ENCODE measurements around the gene BDNF. TPM values are rescaled to one million over a fixed set of nuclear protein-coding genes. Genes with fewer than 3 reads are reported as not detected.
A peak's percentile ranks its signal among the peaks of the same experiment; 100 is the strongest.

BDNF gene
- total RNA-seq, 1 experiment from 2014 or later, result 4.8 TPM

- TF ChIP-seq ZBTB43 (CRISPR knock-in tag; IDR thresholded peaks at IDR 0.05), result no peak
- TF ChIP-seq, protein P1, sequence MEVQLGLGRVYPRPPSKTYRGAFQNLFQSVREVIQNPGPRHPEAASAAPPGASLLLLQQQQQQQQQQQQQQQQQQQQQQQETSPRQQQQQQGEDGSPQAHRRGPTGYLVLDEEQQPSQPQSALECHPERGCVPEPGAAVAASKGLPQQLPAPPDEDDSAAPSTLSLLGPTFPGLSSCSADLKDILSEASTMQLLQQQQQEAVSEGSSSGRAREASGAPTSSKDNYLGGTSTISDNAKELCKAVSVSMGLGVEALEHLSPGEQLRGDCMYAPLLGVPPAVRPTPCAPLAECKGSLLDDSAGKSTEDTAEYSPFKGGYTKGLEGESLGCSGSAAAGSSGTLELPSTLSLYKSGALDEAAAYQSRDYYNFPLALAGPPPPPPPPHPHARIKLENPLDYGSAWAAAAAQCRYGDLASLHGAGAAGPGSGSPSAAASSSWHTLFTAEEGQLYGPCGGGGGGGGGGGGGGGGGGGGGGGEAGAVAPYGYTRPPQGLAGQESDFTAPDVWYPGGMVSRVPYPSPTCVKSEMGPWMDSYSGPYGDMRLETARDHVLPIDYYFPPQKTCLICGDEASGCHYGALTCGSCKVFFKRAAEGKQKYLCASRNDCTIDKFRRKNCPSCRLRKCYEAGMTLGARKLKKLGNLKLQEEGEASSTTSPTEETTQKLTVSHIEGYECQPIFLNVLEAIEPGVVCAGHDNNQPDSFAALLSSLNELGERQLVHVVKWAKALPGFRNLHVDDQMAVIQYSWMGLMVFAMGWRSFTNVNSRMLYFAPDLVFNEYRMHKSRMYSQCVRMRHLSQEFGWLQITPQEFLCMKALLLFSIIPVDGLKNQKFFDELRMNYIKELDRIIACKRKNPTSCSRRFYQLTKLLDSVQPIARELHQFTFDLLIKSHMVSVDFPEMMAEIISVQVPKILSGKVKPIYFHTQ (CRISPR knock-in tag; IDR thresholded peaks at IDR 0.05), result peak; percentile 80; the same call in 1 of the 2 replicates
- no peak for TF ChIP-seq ZNF532 (CRISPR knock-in tag; IDR thresholded peaks at IDR 0.05; ENCODE audit: borderline replicate concordance)
- peak; percentile 90 for TF ChIP-seq ZNF671 (CRISPR knock-in tag; IDR thresholded peaks at IDR 0.05)
- TF ChIP-seq, protein P2, sequence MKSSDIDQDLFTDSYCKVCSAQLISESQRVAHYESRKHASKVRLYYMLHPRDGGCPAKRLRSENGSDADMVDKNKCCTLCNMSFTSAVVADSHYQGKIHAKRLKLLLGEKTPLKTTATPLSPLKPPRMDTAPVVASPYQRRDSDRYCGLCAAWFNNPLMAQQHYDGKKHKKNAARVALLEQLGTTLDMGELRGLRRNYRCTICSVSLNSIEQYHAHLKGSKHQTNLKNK (CRISPR knock-in tag; IDR thresholded peaks at IDR 0.05), result peak; percentile 90
- TF ChIP-seq TEAD4 (CRISPR knock-in tag; IDR thresholded peaks at IDR 0.05), result no peak
- TF ChIP-seq ATF1 (CRISPR knock-in tag; IDR thresholded peaks at IDR 0.05), result no peak
- TF ChIP-seq, protein P3, sequence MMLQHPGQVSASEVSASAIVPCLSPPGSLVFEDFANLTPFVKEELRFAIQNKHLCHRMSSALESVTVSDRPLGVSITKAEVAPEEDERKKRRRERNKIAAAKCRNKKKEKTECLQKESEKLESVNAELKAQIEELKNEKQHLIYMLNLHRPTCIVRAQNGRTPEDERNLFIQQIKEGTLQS (CRISPR knock-in tag; conservative IDR thresholded peaks at IDR 0.05), result no peak
- no peak for TF ChIP-seq ZNF396 (CRISPR knock-in tag; IDR thresholded peaks at IDR 0.05; ENCODE audit: borderline replicate concordance)
- TF ChIP-seq GTF2I (CRISPR knock-in tag; conservative IDR thresholded peaks at IDR 0.05), result no peak
- peak; percentile 79 for TF ChIP-seq NFATC4 (CRISPR knock-in tag; IDR thresholded peaks at IDR 0.05)
- no peak for TF ChIP-seq ZNF121 (CRISPR knock-in tag; IDR thresholded peaks at IDR 0.05)
- TF ChIP-seq, protein P4, sequence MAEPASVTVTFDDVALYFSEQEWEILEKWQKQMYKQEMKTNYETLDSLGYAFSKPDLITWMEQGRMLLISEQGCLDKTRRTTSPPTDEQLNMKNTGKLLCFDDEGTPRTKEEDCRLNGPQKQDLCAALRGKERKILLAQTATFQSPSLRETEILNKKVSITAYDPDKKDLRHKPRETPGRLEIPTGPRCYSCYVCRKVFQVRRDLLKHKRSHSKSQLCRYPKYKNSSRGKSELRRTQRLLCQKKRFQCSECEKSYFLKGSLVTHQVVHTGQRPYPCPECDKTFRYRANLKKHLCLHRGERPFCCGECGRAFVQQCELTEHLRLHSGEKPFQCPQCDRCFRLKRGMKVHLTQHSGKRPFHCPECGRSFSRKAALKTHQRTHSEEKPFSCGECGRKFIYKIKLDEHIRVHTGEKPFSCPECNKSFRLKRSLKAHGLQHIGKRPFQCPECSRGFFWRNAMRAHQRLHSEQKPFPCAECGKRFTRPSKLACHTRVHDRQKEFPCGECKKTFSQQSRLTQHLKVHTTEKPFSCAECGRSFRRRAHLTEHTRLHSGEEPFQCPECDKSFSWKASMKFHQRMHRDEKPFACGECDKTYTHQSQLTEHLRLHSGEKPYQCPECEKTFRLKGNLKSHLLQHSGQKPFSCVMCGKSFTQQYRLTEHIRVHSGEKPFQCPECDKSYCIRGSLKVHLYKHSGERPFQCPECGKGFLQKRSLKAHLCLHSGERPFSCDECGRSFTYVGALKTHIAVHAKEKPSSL (CRISPR knock-in tag; conservative IDR thresholded peaks at IDR 0.05), result peak; percentile 46; the same call in 1 of the 2 replicates
- ChIA-PET CTCF (interaction anchor here (1.1 kb wide), 1 partner anchor 88 kb away, joined by 3 read pairs; no protein-coding TSS in a partner anchor), POLR2A (interaction anchor here (1.0 kb wide), 1 partner anchor 17 kb away, joined by 3 read pairs; no protein-coding TSS in a partner anchor)
- H3K4me1 Mint-ChIP-seq, result peaks cover 13% of the 10 kb centered on the region
- H3K36me3 Mint-ChIP-seq, result peaks cover 6% of the 10 kb centered on the region; the same call in 1 of the 2 replicates
- no peaks in the 10 kb centered on the region for H3K9me3 Mint-ChIP-seq
- H3K4me3 Mint-ChIP-seq, result no peak overlapping the region
- ATAC-seq, result no peak
- peaks cover 60% of the 10 kb centered on the region for H3K27me3 Mint-ChIP-seq (ENCODE audit: low read depth)
- H3K27ac Mint-ChIP-seq, result no peak overlapping the region
- DNase-seq (ENCODE audit: low spot score), result no peak
Measured at GRCh38 chr11:27610946-27611345, 89.3 kb downstream of the BDNF start.

GRCh38 chr11:27610280-27610679 lies 90.0 kb downstream of the BDNF start:
- no peak for TF ChIP-seq ZNF281 (CRISPR knock-in tag; IDR thresholded peaks at IDR 0.05)
- TF ChIP-seq, protein P4 (CRISPR knock-in tag; conservative IDR thresholded peaks at IDR 0.05), result peak; percentile 62
- no peaks in the 10 kb centered on the region for H3K9me3 Mint-ChIP-seq
- ATAC-seq (peak; percentile 68), DNase-seq (ENCODE audit: low spot score) (no peak)
- ChIA-PET CTCF (interaction anchor here (1.1 kb wide), 1 partner anchor 89 kb away, joined by 3 read pairs; no protein-coding TSS in a partner anchor), POLR2A (interaction anchor here (1.0 kb wide), 1 partner anchor 16 kb away, joined by 3 read pairs; no protein-coding TSS in a partner anchor)
- H3K36me3 Mint-ChIP-seq, result no peaks in the 10 kb centered on the region
- peaks cover 67% of the 10 kb centered on the region for H3K27me3 Mint-ChIP-seq (ENCODE audit: low read depth)
- no peak overlapping the region for H3K4me3 Mint-ChIP-seq
- no peak overlapping the region for H3K27ac Mint-ChIP-seq
- H3K4me1 Mint-ChIP-seq, result peaks cover 13% of the 10 kb centered on the region
